HT1080 (cell line): ENCODE data around the gene GALNT11. TPM values are rescaled to one million over a fixed set of nuclear protein-coding genes. Genes with fewer than 3 reads are reported as not detected.
"Not testable (repeated sequence)": the region's sequence is repeated elsewhere in the genome, so short reads cannot be mapped to it uniquely, and the experiment has no call there.

Experiments used
- DNase-seq: peaks from one replicate; pipeline ENCODE4 v3.0.0-alpha.2; 2015; ENCODE audit warnings: low read depth
- total RNA-seq: library from RNA; depleted of rRNA; stranded (reverse); fragments of >200 nt; shearing (Covaris generic); gene quantifications from 2 replicates; pipeline ENCODE4 v1.2.3, GENCODE V29; 2014

GALNT11 gene
- total RNA-seq, 1 experiment from 2014 or later: 27.0 TPM

GRCh38 chr7:152027491-152028365 lies 2.3 kb downstream of the GALNT11 start:
- DNase-seq: not testable (repeated sequence)

GRCh38 chr7:152030059-152030458 lies 4.6 kb downstream of the GALNT11 start:
- DNase-seq: peak; percentile 44

- DNase-seq: not testable (repeated sequence)
These were observed 5.2 kb downstream of the GALNT11 start for GRCh38 chr7:152030639-152031038.

DNA sequence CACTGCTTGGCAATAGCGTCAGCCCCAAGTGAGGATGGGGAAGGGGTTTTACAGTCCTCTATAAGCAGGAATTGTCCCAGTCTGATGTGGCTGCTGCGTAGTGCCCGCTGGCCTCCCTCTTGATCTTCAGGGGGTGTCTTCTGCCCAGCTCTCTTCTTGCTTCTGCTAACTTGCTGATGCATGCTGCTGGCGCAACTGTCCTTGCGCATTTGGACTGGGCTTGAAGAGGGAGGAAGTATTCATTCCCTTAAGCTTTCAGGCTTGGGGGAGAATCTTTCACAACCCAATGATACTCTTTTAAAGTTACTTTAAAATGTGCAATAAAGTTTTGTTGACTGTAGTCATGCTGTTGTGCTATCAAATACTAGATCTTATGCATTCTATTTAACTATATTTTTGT lies 10.3 kb downstream of the GALNT11 start:
- no peak for DNase-seq

DNA sequence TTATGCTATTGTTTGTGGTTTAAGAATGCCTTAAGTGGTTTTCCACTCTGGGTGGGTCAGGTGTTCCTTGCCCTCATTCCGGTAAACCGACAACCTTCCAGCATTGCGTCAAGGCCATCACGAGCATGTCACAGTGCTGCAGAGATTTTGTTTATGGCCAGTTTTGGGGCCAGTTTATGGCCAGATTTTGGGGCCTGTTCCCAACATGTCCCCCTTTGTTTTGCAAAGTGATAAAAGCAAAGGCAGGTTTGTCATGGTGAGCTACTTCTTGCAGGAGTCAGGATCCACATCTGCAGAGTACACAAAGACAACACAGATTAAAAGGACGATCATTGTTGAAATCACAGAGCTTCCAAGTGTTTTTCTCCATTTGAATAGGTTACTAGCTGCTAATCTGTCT lies 12.9 kb downstream of the GALNT11 start:
- DNase-seq: not testable (repeated sequence)

DNA sequence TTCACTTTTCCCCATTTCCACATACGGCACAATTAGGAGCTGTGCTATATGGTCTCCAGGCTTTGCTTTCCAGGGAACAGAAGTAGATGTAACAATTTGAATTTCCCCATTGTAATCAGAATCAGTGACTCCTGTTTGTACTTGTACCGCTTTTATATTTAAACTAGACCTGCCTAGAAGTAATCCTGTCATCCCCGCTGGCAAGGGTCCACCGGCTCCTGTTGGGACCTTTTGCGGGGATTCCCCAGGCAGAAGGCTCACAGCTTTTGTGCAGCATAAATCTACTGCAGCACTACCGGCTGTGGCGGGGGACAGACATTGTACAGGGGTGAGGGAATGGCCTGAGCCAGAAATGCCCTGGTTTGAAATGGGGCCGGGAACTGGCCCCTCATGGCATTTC lies 17.6 kb downstream of the GALNT11 start:
- not testable (repeated sequence) for DNase-seq

- not testable (repeated sequence) for DNase-seq
These were observed 19.4 kb downstream of the GALNT11 start for GRCh38 chr7:152044909-152045308.

DNA sequence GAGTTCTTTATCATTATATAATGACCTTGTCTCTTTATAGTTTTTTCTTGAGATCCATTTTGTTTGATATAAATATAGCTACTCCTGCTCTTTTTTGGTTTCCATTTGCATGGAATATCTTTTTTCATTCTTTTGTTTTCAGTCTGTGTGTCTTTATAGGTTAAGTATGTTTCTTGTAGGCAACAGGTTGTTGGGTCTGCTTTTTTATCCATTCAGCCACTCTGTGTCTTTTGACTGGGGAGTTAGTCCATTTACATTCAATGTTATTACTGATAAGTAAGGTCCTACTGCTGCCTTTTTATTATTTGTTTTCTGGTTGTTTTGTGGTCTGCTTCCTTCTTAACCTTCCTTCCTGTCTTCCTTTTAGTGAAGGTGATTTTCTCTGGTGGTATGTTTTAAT lies 21.1 kb downstream of the GALNT11 start:
- DNase-seq: no peak

GRCh38 chr7:152048051-152048450 lies 22.6 kb downstream of the GALNT11 start:
- no peak for DNase-seq

DNA sequence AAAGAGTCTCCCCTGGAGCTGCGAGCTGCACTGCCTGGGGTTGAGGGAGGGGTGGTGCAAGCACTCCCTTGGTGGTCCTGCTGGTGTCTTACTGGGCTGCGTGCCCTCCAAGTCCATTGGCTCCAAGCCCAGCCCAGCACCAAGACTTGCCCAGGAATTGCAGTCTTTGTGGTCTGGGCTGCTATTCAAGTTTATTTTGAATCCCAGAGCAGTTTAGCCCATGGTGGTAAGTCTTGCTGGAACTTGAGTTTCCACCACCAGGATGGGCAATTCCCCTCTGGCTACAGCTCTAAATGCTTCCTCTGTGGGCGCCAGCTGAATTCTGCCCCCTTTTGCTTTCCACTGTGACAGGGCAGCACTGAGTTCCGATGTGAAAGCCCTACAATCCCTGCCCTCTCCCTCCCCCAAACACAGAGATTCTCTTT lies 25.1 kb downstream of the GALNT11 start:
- peak; percentile 3 for DNase-seq

- no peak for DNase-seq
These were observed 26.5 kb downstream of the GALNT11 start for GRCh38 chr7:152051968-152052367.

DNA sequence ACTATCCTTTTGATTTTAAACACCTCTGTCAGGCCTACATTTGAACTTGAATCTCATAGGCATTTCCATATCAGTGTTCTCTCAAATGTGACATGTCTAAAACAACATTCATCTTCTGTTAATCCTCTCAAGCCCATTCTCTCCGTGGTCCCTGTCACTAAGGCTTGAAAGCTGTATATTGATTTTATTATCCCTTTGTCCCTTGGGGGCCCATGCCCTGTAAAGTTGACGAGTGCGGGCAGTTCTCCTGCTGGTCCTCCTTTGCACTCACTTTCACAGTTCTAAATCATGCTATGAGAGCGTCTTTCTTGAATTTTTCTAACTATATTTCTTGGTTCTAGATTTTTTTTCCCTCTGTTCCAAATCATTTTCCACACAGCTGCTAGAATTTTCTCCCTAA lies 27.3 kb downstream of the GALNT11 start:
- no peak for DNase-seq

DNA sequence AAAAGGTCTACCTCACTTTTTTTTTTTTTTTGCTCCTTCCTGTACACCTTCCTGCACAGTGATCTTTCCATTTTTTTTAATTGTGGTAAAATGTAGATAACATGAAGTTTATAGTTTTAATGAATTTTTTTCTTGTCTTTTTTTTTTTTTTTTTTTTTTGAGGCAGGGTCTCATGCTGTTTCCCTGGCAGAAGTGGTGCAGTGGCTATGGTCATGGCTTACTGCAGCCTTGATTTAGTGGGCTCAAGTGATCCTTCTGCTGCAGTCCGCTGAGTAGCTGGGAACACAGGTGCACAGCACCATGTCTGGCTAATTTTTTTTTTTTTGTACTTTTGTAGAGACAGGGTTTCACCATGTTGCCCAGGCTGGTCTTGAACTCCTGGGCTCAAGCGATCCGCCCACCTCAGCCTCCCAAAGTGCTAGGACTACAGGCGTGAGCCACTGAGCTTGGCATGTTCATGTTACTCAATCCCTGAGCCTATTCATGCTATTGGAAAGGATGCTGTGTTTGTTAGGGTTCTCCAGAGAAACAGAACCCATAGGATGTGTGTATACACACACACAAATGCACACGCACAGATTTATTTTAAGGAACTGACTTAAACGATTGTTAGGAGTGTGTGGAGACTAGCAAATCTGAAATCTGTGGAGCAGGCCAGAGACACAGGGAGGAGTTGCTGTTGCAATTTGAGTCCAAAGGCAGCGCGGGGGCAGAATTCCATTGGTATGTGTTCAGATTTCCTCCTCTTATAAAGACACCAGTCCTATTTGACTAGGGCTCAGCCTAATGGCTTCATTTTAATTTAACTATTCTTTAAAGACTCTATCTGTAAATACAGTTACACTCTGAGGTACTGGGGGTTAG lies 29.1 kb downstream of the GALNT11 start:
- DNase-seq: peak; percentile 26

DNA sequence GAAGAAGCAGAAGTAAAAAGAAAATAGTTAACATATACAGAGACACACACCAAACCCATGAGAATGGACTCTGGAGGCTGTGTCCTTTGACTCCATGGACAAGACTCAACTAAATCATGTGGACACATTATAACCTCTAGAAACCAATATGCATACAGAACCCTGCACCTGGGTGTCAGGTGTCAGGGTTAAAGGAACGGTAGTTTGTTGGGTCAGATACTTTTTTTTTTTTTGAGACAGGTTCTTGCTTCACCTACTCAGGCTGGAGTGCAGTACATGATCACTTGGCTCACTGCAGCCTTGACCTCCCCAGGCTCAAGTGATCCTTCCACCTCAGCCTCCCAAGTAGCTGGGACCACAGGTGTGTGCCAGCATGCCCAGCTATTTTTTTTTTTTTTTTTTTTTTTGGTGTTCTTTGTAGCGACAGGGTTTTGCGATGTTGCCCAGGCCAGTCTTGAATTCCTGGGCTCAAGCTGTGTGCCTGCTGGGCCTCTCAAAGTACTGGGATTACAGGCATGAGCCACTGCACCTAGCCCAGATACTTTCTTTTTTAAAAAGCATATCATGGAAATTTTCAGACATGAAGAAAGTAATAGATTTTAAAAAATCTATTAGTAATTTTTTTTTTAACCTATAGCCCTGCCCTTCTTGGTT lies 31.3 kb downstream of the GALNT11 start:
- no peak for DNase-seq

DNA sequence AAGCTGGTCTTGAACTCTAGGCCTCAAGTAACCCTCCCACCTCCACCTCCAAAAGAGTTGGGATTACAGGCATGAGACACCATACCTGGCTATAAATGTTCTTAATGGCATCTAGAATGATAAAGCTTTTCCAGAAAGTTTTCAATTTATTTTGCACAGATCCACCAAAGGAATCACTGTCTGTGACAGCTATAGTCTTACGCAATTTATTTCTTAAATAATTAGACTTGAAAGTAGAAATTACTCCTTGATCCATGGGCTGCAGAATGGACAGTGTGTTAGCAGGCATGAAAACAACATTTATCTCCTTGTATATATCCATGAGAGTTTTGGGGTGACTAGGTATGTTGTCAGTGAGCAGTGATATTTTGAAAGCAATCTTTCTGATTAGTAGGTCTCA lies 33.8 kb downstream of the GALNT11 start:
- no peak for DNase-seq

DNA sequence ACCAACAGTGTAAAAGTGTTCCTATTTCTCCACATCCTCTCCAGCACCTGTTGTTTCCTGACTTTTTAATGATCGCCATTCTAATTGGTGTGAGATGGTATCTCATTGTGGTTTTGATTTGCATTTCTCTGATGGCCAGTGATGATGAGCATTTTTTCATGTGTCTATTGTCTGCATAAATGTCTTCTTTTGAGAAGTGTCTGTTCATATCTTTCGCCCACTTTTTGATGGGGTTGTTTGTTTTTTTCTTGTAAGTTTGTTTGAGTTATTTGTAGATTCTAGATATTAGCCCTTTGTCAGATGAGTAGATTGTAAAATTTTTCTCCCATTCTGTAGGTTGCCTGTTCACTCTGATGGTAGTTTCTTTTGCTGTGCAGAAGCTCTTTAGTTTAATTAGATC lies 35.6 kb downstream of the GALNT11 start:
- DNase-seq: not testable (repeated sequence)

GRCh38 chr7:152063192-152063591 lies 37.7 kb downstream of the GALNT11 start:
- not testable (repeated sequence) for DNase-seq

DNA sequence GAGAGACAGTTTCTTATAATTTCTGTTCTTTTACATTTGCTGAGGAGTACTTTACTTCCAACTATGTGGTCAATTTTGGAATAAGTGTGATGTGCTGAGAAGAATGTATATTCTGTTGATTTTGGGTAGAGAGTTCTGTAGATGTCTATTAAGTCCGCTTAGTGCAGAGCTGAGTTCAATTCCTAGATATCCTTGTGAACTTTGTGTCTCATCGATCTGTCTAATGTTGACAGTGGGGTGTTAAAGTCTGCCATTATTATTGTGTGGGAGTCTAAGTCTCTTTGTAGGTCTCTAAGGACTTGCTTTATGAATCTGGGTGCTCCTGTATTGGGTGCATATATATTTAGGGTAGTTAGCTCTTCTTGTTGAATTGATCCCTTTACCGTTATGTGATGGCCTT lies 38.3 kb downstream of the GALNT11 start:
- DNase-seq: not testable (repeated sequence)

GRCh38 chr7:152065800-152066344 lies 40.4 kb downstream of the GALNT11 start:
- DNase-seq: not testable (repeated sequence)

GRCh38 chr7:152072421-152072820 lies 46.9 kb downstream of the GALNT11 start:
- no peak for DNase-seq

- DNase-seq: no peak
These were observed 47.9 kb downstream of the GALNT11 start for GRCh38 chr7:152073352-152073751.
